ENCODE results near the gene DELE1.

DNA sequence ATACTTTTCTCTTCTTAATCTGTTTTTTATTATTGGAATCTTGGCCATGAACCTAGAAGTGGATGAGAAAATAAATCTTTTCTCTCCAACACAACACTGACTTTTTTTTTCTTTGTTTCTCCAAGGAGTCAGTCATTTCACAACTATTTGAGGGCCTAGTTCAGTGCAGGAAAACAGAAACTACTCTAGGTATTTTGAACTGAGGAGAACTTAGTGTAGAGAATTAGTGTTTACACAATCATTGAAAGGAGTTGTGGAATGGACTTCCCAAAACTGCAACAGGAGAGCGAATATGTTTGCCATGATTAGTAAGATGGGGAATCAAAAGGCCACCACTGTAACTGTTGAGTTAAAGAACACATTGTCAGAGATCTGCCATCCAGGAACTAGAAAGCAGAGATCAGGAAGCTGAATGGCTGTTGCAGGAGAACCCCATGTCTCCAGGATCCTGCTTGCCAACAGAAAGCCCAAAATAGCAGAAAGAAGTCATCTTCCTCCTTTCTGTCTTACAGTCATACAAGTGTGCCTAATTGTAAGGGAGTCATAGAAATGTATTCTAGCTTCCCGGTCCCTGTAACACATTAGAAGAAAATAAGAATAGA is 25.1 kb upstream of the DELE1 start:
- TF ChIP-seq, protein P1, sequence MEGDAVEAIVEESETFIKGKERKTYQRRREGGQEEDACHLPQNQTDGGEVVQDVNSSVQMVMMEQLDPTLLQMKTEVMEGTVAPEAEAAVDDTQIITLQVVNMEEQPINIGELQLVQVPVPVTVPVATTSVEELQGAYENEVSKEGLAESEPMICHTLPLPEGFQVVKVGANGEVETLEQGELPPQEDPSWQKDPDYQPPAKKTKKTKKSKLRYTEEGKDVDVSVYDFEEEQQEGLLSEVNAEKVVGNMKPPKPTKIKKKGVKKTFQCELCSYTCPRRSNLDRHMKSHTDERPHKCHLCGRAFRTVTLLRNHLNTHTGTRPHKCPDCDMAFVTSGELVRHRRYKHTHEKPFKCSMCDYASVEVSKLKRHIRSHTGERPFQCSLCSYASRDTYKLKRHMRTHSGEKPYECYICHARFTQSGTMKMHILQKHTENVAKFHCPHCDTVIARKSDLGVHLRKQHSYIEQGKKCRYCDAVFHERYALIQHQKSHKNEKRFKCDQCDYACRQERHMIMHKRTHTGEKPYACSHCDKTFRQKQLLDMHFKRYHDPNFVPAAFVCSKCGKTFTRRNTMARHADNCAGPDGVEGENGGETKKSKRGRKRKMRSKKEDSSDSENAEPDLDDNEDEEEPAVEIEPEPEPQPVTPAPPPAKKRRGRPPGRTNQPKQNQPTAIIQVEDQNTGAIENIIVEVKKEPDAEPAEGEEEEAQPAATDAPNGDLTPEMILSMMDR (conservative IDR thresholded peaks at IDR 0.05 in 1 of 2, IDR thresholded peaks at IDR 0.05 in 1 of 2; ENCODE audit: low read depth in 1 of 2, low read length in 2 of 2) = no peak
- TF ChIP-seq EZH2 (IDR thresholded peaks at IDR 0.05; ENCODE audit: low read length, missing control alignments) = no peak

Data from fibroblast of lung (primary cell).